Cardiac fibroblast (primary cell): ENCODE results near the gene AADACL2.

Experiments
- DNase-seq, 2 donors: peaks; one replicate each; pipeline versions ENCODE4 v3.0.0 to v3.0.0-alpha.2; 2010; ENCODE audit warnings: low read depth in 2 of 2
- H3K4me3 ChIP-seq, 2 donors: replicated peaks in 1 of 2; 1 replicate in 1 of 2; 2 replicates in 1 of 2; pipeline ENCODE4 v1.5.1; 2011; ENCODE audit warnings: low read depth in 2 of 2, low read length in 2 of 2, mild to moderate bottlenecking in 2 of 2, moderate library complexity in 1 of 2
- TF ChIP-seq, protein P1 (sequence below): IDR thresholded peaks from one replicate; pipeline ENCODE4 v1.5.1; 2011; ENCODE audit warnings: low read depth, mild to moderate bottlenecking, low read length, inconsistent platforms

The AADACL2 gene

GRCh38 chr3:151726016-151726415, 7.7 kb upstream of the AADACL2 start:
- TF ChIP-seq, protein P1, sequence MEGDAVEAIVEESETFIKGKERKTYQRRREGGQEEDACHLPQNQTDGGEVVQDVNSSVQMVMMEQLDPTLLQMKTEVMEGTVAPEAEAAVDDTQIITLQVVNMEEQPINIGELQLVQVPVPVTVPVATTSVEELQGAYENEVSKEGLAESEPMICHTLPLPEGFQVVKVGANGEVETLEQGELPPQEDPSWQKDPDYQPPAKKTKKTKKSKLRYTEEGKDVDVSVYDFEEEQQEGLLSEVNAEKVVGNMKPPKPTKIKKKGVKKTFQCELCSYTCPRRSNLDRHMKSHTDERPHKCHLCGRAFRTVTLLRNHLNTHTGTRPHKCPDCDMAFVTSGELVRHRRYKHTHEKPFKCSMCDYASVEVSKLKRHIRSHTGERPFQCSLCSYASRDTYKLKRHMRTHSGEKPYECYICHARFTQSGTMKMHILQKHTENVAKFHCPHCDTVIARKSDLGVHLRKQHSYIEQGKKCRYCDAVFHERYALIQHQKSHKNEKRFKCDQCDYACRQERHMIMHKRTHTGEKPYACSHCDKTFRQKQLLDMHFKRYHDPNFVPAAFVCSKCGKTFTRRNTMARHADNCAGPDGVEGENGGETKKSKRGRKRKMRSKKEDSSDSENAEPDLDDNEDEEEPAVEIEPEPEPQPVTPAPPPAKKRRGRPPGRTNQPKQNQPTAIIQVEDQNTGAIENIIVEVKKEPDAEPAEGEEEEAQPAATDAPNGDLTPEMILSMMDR: no peak
- DNase-seq: peak; percentile 23 to 60
- H3K4me3 ChIP-seq: no peak overlapping the region

- H3K4me3 ChIP-seq: no peak overlapping the region
- TF ChIP-seq, protein P1: no peak
- DNase-seq: no peak
These were observed 866 bp upstream of the AADACL2 start for GRCh38 chr3:151732861-151733260.

- DNase-seq: peak; percentile 15 to 37
- no peak overlapping the region for H3K4me3 ChIP-seq
- TF ChIP-seq, protein P1: no peak
These were observed 6.9 kb downstream of the AADACL2 start for GRCh38 chr3:151740581-151740980.

DNA sequence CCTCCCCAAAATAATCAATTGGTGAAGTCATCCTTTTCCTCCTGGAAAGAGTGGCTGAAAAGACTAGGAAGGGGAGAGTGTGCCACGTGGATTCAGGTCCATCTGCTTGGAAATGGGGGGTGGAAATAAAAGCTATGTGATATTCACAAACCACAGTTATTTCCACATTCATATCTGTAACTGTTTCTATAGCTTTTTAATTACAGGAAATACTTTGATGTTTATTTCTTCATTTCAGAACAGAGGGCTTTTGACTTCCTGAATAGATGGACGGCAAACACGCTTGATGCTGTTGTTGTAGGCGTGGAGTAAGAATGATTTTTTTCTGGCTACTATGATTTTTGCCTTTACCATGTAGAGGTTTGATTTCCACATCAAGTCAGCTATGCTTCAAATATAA, 10.1 kb downstream of the AADACL2 start:
- DNase-seq: no peak
- TF ChIP-seq, protein P1: no peak
- no peak overlapping the region for H3K4me3 ChIP-seq

- DNase-seq: no peak
- TF ChIP-seq, protein P1: no peak
These were observed 16.5 kb downstream of the AADACL2 start for GRCh38 chr3:151750181-151750580.

GRCh38 chr3:151750678-151751077, 17.0 kb downstream of the AADACL2 start:
- no peak for DNase-seq
- no peak overlapping the region for H3K4me3 ChIP-seq
- TF ChIP-seq, protein P1: no peak

More at GRCh38 chr3:151750181-151750580, 16.5 kb downstream of the AADACL2 start:
- no peak overlapping the region for H3K4me3 ChIP-seq

GRCh38 chr3:151751161-151751560, 17.4 kb downstream of the AADACL2 start:
- DNase-seq: peak; percentile 77 to 87
- H3K4me3 ChIP-seq: no peak overlapping the region
- TF ChIP-seq, protein P1: no peak
